ENCODE measurements around the gene TFAP2A.

GRCh38 chr6:10386220-10386619 is 28.7 kb downstream of the TFAP2A start:
- TF ChIP-seq EZH2phosphoT487 (IDR thresholded peaks at IDR 0.05; ENCODE audit: insufficient read depth, low read depth) (0 out of 2 replicates have a peak, but pooled peaks have one; percentile 16), EZH2 (IDR thresholded peaks at IDR 0.05; ENCODE audit: insufficient read depth, poor library complexity, severe bottlenecking) (peak; percentile 61)

Measured in GM23248 (cell line).